Suprapubic skin (tissue), 4 donors: ENCODE measurements around the gene PNPLA1.

Experiments used
- EP300 ChIP-seq: sonication (generic); formaldehyde crosslinking; IDR thresholded peaks from one replicate; pipeline ENCODE4 v1.6.1; 2017; ENCODE audit warnings: antibody characterized with exemption
- POLR2AphosphoS5 ChIP-seq, 3 donors: sonication (generic); formaldehyde crosslinking; IDR thresholded peaks; one replicate each; pipeline ENCODE4 v1.6.1; 2017; ENCODE audit warnings: antibody characterized with exemption in 3 of 3
- TF ChIP-seq, protein P1 (sequence below), 2 donors: fragments of 200-600 bp in 1 of 2; fragments of 450-650 bp in 1 of 2; sonication (generic) in 1 of 2; IDR thresholded peaks; one replicate each; pipeline ENCODE4 v1.5.1; 2016 to 2019; ENCODE audit warnings: antibody characterized with exemption in 2 of 2, mild to moderate bottlenecking in 1 of 2, moderate library complexity in 1 of 2

DNA sequence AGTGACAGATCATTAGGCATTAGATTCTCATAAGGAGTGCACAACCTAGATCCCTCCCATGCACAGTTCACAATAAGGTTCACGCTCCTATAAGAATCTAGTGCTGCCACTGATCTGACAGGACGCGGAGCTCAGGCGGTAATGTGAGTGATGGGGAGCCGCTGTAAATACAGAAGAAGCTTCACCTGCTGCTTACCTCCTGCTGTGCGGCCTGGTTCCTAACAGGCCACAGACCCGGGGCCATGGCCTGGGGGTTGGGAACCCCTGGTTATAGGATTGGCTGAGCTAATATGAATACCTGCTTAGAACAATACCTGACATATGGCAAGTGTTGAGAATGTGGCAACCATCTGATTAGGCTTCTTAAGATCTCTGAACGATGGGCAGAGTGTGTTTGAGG, 2.4 kb downstream of the PNPLA1 start:
- TF ChIP-seq, protein P1, sequence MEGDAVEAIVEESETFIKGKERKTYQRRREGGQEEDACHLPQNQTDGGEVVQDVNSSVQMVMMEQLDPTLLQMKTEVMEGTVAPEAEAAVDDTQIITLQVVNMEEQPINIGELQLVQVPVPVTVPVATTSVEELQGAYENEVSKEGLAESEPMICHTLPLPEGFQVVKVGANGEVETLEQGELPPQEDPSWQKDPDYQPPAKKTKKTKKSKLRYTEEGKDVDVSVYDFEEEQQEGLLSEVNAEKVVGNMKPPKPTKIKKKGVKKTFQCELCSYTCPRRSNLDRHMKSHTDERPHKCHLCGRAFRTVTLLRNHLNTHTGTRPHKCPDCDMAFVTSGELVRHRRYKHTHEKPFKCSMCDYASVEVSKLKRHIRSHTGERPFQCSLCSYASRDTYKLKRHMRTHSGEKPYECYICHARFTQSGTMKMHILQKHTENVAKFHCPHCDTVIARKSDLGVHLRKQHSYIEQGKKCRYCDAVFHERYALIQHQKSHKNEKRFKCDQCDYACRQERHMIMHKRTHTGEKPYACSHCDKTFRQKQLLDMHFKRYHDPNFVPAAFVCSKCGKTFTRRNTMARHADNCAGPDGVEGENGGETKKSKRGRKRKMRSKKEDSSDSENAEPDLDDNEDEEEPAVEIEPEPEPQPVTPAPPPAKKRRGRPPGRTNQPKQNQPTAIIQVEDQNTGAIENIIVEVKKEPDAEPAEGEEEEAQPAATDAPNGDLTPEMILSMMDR (IDR thresholded peaks at IDR 0.05), result no peak
- TF ChIP-seq POLR2AphosphoS5 (IDR thresholded peaks at IDR 0.05) (no peak), EP300 (no peak)
